Heart left ventricle (tissue), 16 donors: ENCODE results near the gene PTPRN2. TPM values are rescaled to one million over a fixed set of nuclear protein-coding genes. Genes with fewer than 3 reads are reported as not detected.
A peak's percentile ranks its signal among the peaks of the same experiment; 100 is the strongest.

Source experiments
- ATAC-seq, 4 donors: fragments of 200-7000 bp; cut with Tn5 transposase; one replicate each; pipeline ENCODE4 v1.9.1; 2020 to 2022; ENCODE audit warnings: moderate library complexity in 4 of 4, mild to moderate bottlenecking in 3 of 4, moderate number of reproducible peaks in 1 of 4
- DNase-seq, 5 donors: peaks; one replicate each; pipeline ENCODE4 v3.0.0-alpha.2; 2020
- H3K27ac ChIP-seq, 12 donors: fragments of 200-600 bp; sonication (generic) in 4 of 12; one replicate each; pipeline versions ENCODE4 v1.5.0 to v1.8.0; 2016 to 2022; ENCODE audit warnings: mild to moderate bottlenecking in 2 of 12
- H3K27me3 ChIP-seq, 9 donors: fragments of 200-600 bp; sonication (generic) in 2 of 9; one replicate each; pipeline versions ENCODE4 v1.5.1 to v1.8.0; 2016 to 2022; ENCODE audit warnings: mild to moderate bottlenecking in 3 of 9
- H3K36me3 ChIP-seq, 9 donors: fragments of 200-600 bp; sonication (generic) in 2 of 9; one replicate each; pipeline versions ENCODE4 v1.5.0 to v1.8.0; 2018 to 2022; ENCODE audit warnings: mild to moderate bottlenecking in 2 of 9
- H3K4me1 ChIP-seq, 12 donors: fragments of 200-600 bp; sonication (generic) in 4 of 12; one replicate each; pipeline versions ENCODE4 v1.5.0 to v1.8.0; 2016 to 2022; ENCODE audit warnings: mild to moderate bottlenecking in 3 of 12
- H3K4me3 ChIP-seq, 12 donors: fragments of 200-600 bp; sonication (generic) in 4 of 12; one replicate each; pipeline versions ENCODE4 v1.5.0 to v1.8.0; 2017 to 2022; ENCODE audit warnings: mild to moderate bottlenecking in 9 of 12, moderate library complexity in 4 of 12
- H3K9me3 ChIP-seq, 12 donors: fragments of 200-600 bp; sonication (generic) in 4 of 12; one replicate each; pipeline versions ENCODE4 v1.5.0 to v1.8.0; 2016 to 2022; ENCODE audit warnings: mild to moderate bottlenecking in 1 of 12
- CTCF ChIP-seq, 12 donors: fragments of 200-600 bp; sonication (generic) in 4 of 12; IDR thresholded peaks; one replicate each; pipeline versions ENCODE4 v1.5.0 to v1.8.0; 2018 to 2022; ENCODE audit warnings: antibody characterized with exemption in 12 of 12, mild to moderate bottlenecking in 5 of 12
- POLR2A ChIP-seq, 2 donors: fragments of 450-650 bp; IDR thresholded peaks; one replicate each; pipeline ENCODE4 v1.6.1; 2017; ENCODE audit warnings: antibody characterized with exemption in 2 of 2, mild to moderate bottlenecking in 2 of 2, moderate library complexity in 2 of 2
- WGBS, 4 donors: extraction: QIAGEN DNeasy Blood & Tissue Kit in 2 of 4; methylation state at CpG; one replicate each; pipeline versions ENCODE4 v1.1.5 to v1.1.7; 2013 to 2018; 5-methylcytosine and 5-hydroxymethylcytosine counted together
- intact Hi-C, 10 donors: fragments of 100-400 bp; cut with DNase I; formaldehyde crosslinking; loops; one replicate each; pipeline versions ENCODE4 v1.11.1 to v1.14.2; 2022
- polyA plus RNA-seq, 2 donors: library from polyadenylated mRNA; stranded (reverse); fragments of 200-250 nt; gene quantifications; one replicate each; pipeline ENCODE4 v1.2.3, GENCODE V29; 2013
- total RNA-seq, 9 donors: library from RNA; depleted of rRNA in 2 of 9; stranded (reverse); fragments of >200 nt in 2 of 9; fragmentation: NEBNext Ultra II Directional in 3 of 9; extraction: Animal tissue kit (Norgen Biotek cat#: 25700) in 3 of 9; gene quantifications; one replicate each; pipeline versions ENCODE4 v1.1.0 to v1.2.4, GENCODE V29; 2016 to 2023
- donor health status: ischemic (EF 13 %, LVEDD 7.1; RV severe dilation, severe dysfunction).
- donor health status: healthy with polysubstance abuse.
- donor health status: DM: no; HTN: yes; CAD: no.
- donor health status: DM: no; HTN: no; CAD: no.
- donor health status: ischemic (EF 25% LVEDD 6.9; RV normal size, moderate dysfunction).
- donor health status: ischemic (EF 25% LVEDD 5.7; RV mildly dilated, moderate dysfunction).
- donor health status: healthy.
- donor health status: DM: yes; HTN: yes; CAD: no.
- donor health status: ischemic (EF 35%, LVEDD 5.7; RV mildly dilated, moderate dysfunction).
- donor health status: nonischemic (EF 11% LVEDD 7.7; RV severe dilation, severe dysfunction).
- donor health status: DM: yes; HTN: yes; CAD: no.
- donor health status: PGD.
- donor health status: ischemic (EF 29% LVEDD 5.4; RV normal size, mild dysfunction).
- donor health status: nonischemic (EF 23%, LVEDD 6.1; RV moderate dilation, normal function).

PTPRN2 gene
- total and polyA plus RNA-seq, 11 donors = 0.61 to 2.3 (median 1.3) TPM

DNA sequence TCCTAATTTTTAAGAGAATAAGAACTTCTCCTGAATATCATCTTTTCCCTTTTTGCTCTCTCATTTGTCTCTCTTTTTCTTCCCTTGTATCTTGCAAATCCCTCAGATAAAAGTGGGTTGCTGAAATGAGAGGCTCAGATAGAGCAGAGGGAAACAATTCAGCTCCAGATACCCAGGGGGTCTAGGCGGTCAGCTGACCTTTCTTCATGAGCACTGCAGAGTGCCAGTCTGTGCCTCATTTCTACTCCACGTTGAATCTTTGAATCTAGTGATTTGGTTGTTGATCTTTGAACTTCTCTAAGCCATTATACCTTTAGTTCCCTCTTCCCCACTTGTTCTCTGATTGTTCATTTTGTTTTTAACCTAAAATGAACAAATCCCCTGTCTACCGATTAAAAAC, 572.6 kb downstream of the PTPRN2 start:
- DNase-seq (no peak), ATAC-seq (no peak)
- intact Hi-C loops = loop anchor here in 1 of 10 donors (10.0 kb wide), 1 partner anchor 310 kb away; no protein-coding TSS in a partner anchor
- H3K4me3 ChIP-seq = peak overlapping the region in 1 of 12 donors; percentile 38
- no peaks in the 10 kb centered on the region for H3K36me3 ChIP-seq
- WGBS, 4 donors = 61 to 68% (median 64%) methylated on average over 3 of the region's 3 CpGs
- H3K4me1 ChIP-seq = peaks cover 0 to 25% (median 9%) of the 10 kb centered on the region in 12 donors
- TF ChIP-seq POLR2A (IDR thresholded peaks at IDR 0.05) (no peak), CTCF (IDR thresholded peaks at IDR 0.05) (no peak)
- no peak overlapping the region for H3K27ac ChIP-seq
- peaks cover 0 to 23% (median 0%) of the 10 kb centered on the region in 9 donors for H3K27me3 ChIP-seq
- no peaks in the 10 kb centered on the region for H3K9me3 ChIP-seq

DNA sequence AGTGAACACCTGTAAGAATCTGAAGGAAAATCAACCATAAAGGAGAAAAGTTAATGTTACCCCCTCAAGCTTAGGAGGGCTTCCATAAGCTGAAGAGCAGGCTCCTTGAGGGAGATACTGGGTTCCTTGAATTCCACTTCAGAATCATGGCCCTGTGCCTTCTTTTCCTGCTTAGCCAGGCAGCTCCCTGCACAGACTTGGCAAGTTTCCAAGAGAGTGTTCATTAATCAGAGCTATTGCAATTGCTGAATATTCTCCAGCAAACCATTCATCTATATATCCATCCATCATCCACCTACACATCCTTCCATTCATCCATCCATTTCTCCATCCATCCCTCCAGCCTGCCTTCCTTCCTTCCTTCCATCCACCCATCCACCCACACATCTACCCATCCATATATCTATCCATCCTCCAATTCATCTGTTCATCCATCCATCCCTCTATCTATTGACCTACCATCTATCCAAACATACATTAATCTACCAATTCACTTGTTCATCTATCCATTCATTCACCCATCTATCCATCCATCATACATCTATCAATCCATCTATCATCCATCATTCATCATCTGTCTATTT, 574.4 kb downstream of the PTPRN2 start:
- DNase-seq = no peak
- intact Hi-C loops = loop anchor here in 1 of 10 donors (10.0 kb wide), 1 partner anchor 312 kb away; no protein-coding TSS in a partner anchor
- H3K27me3 ChIP-seq = peaks cover 0 to 33% (median 0%) of the 10 kb centered on the region in 9 donors
- H3K4me3 ChIP-seq = no peak overlapping the region
- no peak for ATAC-seq
- no peak overlapping the region for H3K27ac ChIP-seq
- H3K4me1 ChIP-seq = peaks cover 0 to 25% (median 9%) of the 10 kb centered on the region in 12 donors
- H3K36me3 ChIP-seq = no peaks in the 10 kb centered on the region
- no peaks in the 10 kb centered on the region for H3K9me3 ChIP-seq
- no peak for TF ChIP-seq CTCF (IDR thresholded peaks at IDR 0.05)
- no peak for TF ChIP-seq POLR2A (IDR thresholded peaks at IDR 0.05)

GRCh38 chr7:158011941-158012340, 575.7 kb downstream of the PTPRN2 start:
- intact Hi-C loops = loop anchor here in 1 of 10 donors (10.0 kb wide), 1 partner anchor 313 kb away; no protein-coding TSS in a partner anchor
- H3K27ac ChIP-seq = no peak overlapping the region
- DNase-seq (no peak), ATAC-seq (no peak)
- WGBS, 4 donors = 72 to 81% (median 79%) methylated on average over 11 of the region's 11 CpGs
- no peaks in the 10 kb centered on the region for H3K9me3 ChIP-seq
- H3K4me1 ChIP-seq = peaks cover 0 to 20% (median 8%) of the 10 kb centered on the region in 12 donors
- H3K4me3 ChIP-seq = no peak overlapping the region
- TF ChIP-seq CTCF (IDR thresholded peaks at IDR 0.05) (no peak), POLR2A (IDR thresholded peaks at IDR 0.05) (no peak)
- H3K36me3 ChIP-seq = no peaks in the 10 kb centered on the region
- peaks cover 0 to 39% (median 0%) of the 10 kb centered on the region in 9 donors for H3K27me3 ChIP-seq

DNA sequence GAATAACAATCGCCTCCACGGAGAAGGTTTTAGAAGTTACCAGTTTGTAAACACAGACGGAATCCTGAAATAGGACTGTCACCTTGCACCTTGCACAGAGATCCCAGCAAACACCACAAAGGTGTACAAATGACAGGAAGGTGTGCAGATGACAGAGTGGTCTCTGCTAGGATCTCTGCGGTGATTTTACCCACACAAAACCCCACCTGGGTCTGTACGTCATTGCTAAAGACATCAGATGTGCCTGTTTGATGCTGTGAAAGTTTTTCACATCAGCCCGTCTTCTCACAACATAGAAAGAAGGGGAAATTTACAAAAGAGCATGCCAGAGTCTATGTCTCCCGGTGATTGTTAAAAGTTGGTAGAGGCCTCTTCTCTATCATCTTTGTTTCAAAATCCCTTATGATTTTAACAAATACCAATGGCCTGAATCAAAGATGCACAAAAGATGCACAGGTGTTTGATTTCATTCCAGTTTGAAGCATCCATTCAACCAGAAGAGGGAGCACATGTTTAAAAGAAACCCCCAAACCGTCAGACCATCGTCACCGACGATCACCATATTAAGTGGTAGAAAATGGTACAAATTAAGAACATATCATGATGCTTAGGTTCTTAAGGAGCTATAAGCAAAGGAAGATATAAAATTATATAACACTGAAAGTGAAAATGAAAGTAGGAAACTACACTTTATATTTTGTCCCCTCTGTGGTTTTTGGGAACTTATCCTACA, 576.5 kb downstream of the PTPRN2 start:
- Histone ChIP-seq H3K4me1 (peaks cover 0 to 13% (median 1%) of the 10 kb centered on the region in 12 donors), H3K27ac (no peak overlapping the region), H3K36me3 (no peaks in the 10 kb centered on the region), H3K9me3 (no peaks in the 10 kb centered on the region), H3K4me3 (peak overlapping the region in 1 of 12 donors; percentile 7), H3K27me3 (peaks cover 0 to 39% (median 0%) of the 10 kb centered on the region in 9 donors)
- ATAC-seq = no peak
- intact Hi-C loops = loop anchor here in 1 of 10 donors (10.0 kb wide), 1 partner anchor 314 kb away; no protein-coding TSS in a partner anchor
- no peak for TF ChIP-seq POLR2A (IDR thresholded peaks at IDR 0.05)
- TF ChIP-seq CTCF (IDR thresholded peaks at IDR 0.05) = peak in 1 of 12 donors; percentile 19
- WGBS, 4 donors = 51 to 58% (median 52%) methylated on average over 11 of the region's 11 CpGs
- DNase-seq = no peak
